Renal cortical epithelial cell (primary cell): ENCODE results near the gene ETV7. TPM values are rescaled to one million over a fixed set of nuclear protein-coding genes. Genes with fewer than 3 reads are reported as not detected.
"Not testable (repeated sequence)": the region's sequence is repeated elsewhere in the genome, so short reads cannot be mapped to it uniquely, and the experiment has no call there.

Experiments
- DNase-seq: peaks from one replicate; pipeline ENCODE4 v3.0.0-alpha.2; 2011; ENCODE audit warnings: low read depth
- total RNA-seq: library from RNA; depleted of rRNA; stranded (reverse); fragments of >200 nt; gene quantifications from 2 replicates; pipeline ENCODE4 v1.2.3, GENCODE V29; 2014

The ETV7 gene
- total RNA-seq, 1 donor from 2014 or later = 0.40 TPM

GRCh38 chr6:36364061-36364635 is 23.3 kb downstream of the ETV7 start:
- not testable (repeated sequence) for DNase-seq

GRCh38 chr6:36363371-36363752 is 24.1 kb downstream of the ETV7 start:
- not testable (repeated sequence) for DNase-seq

GRCh38 chr6:36362551-36363370 is 24.7 kb downstream of the ETV7 start:
- no peak for DNase-seq

GRCh38 chr6:36361071-36361470 is 26.4 kb downstream of the ETV7 start:
- DNase-seq = no peak

GRCh38 chr6:36360241-36361054 is 27.0 kb downstream of the ETV7 start:
- DNase-seq = peak; percentile 41

GRCh38 chr6:36358226-36358915 is 29.1 kb downstream of the ETV7 start:
- DNase-seq = peak; percentile 66

GRCh38 chr6:36357872-36358225 is 29.6 kb downstream of the ETV7 start:
- DNase-seq = no peak

GRCh38 chr6:36355819-36356218 is 31.6 kb downstream of the ETV7 start:
- peak; percentile 44 for DNase-seq

- peak; percentile 73 for DNase-seq
These were observed 34.0 kb downstream of the ETV7 start for GRCh38 chr6:36353411-36353915.

GRCh38 chr6:36352477-36353157 is 34.9 kb downstream of the ETV7 start:
- no peak for DNase-seq

- peak; percentile 77 for DNase-seq
These were observed 36.5 kb downstream of the ETV7 start for GRCh38 chr6:36350681-36351571.

GRCh38 chr6:36350082-36350481 is 37.4 kb downstream of the ETV7 start:
- no peak for DNase-seq

- DNase-seq = no peak
These were observed 38.2 kb downstream of the ETV7 start for GRCh38 chr6:36349240-36349639.

GRCh38 chr6:36347621-36348020 is 39.8 kb downstream of the ETV7 start:
- DNase-seq = no peak

- DNase-seq = no peak
These were observed 40.8 kb downstream of the ETV7 start for GRCh38 chr6:36346486-36347273.

GRCh38 chr6:36345681-36346466 is 41.6 kb downstream of the ETV7 start:
- DNase-seq = no peak

GRCh38 chr6:36343109-36343680 is 44.3 kb downstream of the ETV7 start:
- no peak for DNase-seq
